Right ventricle myocardium inferior (tissue), 1 donor: Measurements from ENCODE around the gene IQGAP3. TPM values are rescaled to one million over a fixed set of nuclear protein-coding genes. Genes with fewer than 3 reads are reported as not detected.

Source experiments
- ATAC-seq: fragments of 200-7000 bp; cut with Tn5 transposase; one replicate; pipeline ENCODE4 v1.9.1; 2020; ENCODE audit warnings: mild to moderate bottlenecking, moderate library complexity
- DNase-seq: peaks from one replicate; pipeline ENCODE4 v3.0.0; 2021; ENCODE audit errors: missing footprints
- intact Hi-C: fragments of 100-400 bp; cut with DNase I; formaldehyde crosslinking; loops from one replicate; pipeline ENCODE4 v1.11.0; 2022
- total RNA-seq: library from RNA; stranded (reverse); fragmentation: NEBNext Ultra II Directional; extraction: Animal tissue kit (Norgen Biotek cat#: 25700); gene quantifications from one replicate; pipeline ENCODE4 v1.2.1, GENCODE V29; 2021
- donor health status: DM: no; HTN: yes; CAD: no; lungs with severe emphysema.

The IQGAP3 gene
- total RNA-seq, 1 donor from 2014 or later = 1.2 TPM

- ATAC-seq = no peak
- intact Hi-C loops = loop anchor here (2.0 kb wide), 2 partner anchors 25 to 73 kb away; no protein-coding TSS in a partner anchor
- DNase-seq = no peak
Observed at GRCh38 chr1:156583821-156584622, 11.7 kb upstream of the IQGAP3 start.

- intact Hi-C loops = no loop called here
- ATAC-seq (no peak), DNase-seq (no peak)
Observed at GRCh38 chr1:156582388-156583017, 10.1 kb upstream of the IQGAP3 start.

GRCh38 chr1:156581661-156582387 is 9.5 kb upstream of the IQGAP3 start:
- no peak for DNase-seq
- ATAC-seq = no peak
- intact Hi-C loops = no loop called here

GRCh38 chr1:156579472-156579871 is 7.1 kb upstream of the IQGAP3 start, which contains the start of gene TTC24:
Gene TTC24, plus strand, starts transcription at chr1:156579723. Its CDS starts 1,642 bp downstream, at chr1:156581365.
- DNase-seq (no peak), ATAC-seq (no peak)
- intact Hi-C loops = no loop called here

- DNase-seq (no peak), ATAC-seq (no peak)
- intact Hi-C loops = no loop called here
Observed at GRCh38 chr1:156578055-156578454, 5.7 kb upstream of the IQGAP3 start.

GRCh38 chr1:156577550-156577949 is 5.2 kb upstream of the IQGAP3 start:
- DNase-seq (no peak), ATAC-seq (no peak)
- intact Hi-C loops = no loop called here

- intact Hi-C loops = no loop called here
- no peak for DNase-seq
- no peak for ATAC-seq
Observed at GRCh38 chr1:156574039-156574633, 1.8 kb upstream of the IQGAP3 start.

GRCh38 chr1:156572663-156573018 is 276 bp upstream of the IQGAP3 start:
- intact Hi-C loops = no loop called here
- DNase-seq = no peak
- ATAC-seq = no peak

GRCh38 chr1:156571261-156571852 is 1.0 kb downstream of the IQGAP3 start:
- intact Hi-C loops = no loop called here
- no peak for ATAC-seq
- DNase-seq = no peak

GRCh38 chr1:156566436-156566835 is 5.9 kb downstream of the IQGAP3 start:
- ATAC-seq (no peak), DNase-seq (no peak)
- intact Hi-C loops = no loop called here

- intact Hi-C loops = no loop called here
Observed at GRCh38 chr1:156565519-156565918, 6.8 kb downstream of the IQGAP3 start.

GRCh38 chr1:156560585-156561163 is 11.7 kb downstream of the IQGAP3 start:
- DNase-seq (no peak), ATAC-seq (peak; percentile 92)
- intact Hi-C loops = no loop called here

More at GRCh38 chr1:156565519-156565918, 6.8 kb downstream of the IQGAP3 start:
- no peak for DNase-seq
- ATAC-seq = no peak

- ATAC-seq (no peak), DNase-seq (no peak)
- intact Hi-C loops = no loop called here
Observed at GRCh38 chr1:156559797-156560385, 12.5 kb downstream of the IQGAP3 start.

GRCh38 chr1:156559086-156559796 is 13.1 kb downstream of the IQGAP3 start:
- intact Hi-C loops = no loop called here
- ATAC-seq = no peak
- no peak for DNase-seq

GRCh38 chr1:156556354-156556753 is 16.0 kb downstream of the IQGAP3 start:
- ATAC-seq (no peak), DNase-seq (no peak)
- intact Hi-C loops = no loop called here

- DNase-seq (no peak), ATAC-seq (no peak)
- intact Hi-C loops = no loop called here
Observed at GRCh38 chr1:156555715-156556114, 16.6 kb downstream of the IQGAP3 start.

- no peak for DNase-seq
- no peak for ATAC-seq
- intact Hi-C loops = no loop called here
Observed at GRCh38 chr1:156554971-156555370, 17.4 kb downstream of the IQGAP3 start.
